HG03175 (cell line): ENCODE measurements around the gene GLIS1.

Experiments used
- ATAC-seq: cut with Tn5 transposase; IDR thresholded peaks from one replicate; pipeline ENCODE4 v1.9.1; 2021; ENCODE audit warnings: mild to moderate bottlenecking, moderate library complexity; ENCODE audit not compliant: unreplicated experiment

GLIS1 gene

GRCh38 chr1:53719469-53719868 is 19.5 kb downstream of the GLIS1 start:
- ATAC-seq: no peak

- no peak for ATAC-seq
These were observed 20.5 kb downstream of the GLIS1 start for GRCh38 chr1:53718443-53718842.

GRCh38 chr1:53717025-53717804 is 21.7 kb downstream of the GLIS1 start:
- ATAC-seq: no peak

- no peak for ATAC-seq
These were observed 22.8 kb downstream of the GLIS1 start for GRCh38 chr1:53716150-53716549.

GRCh38 chr1:53715478-53715877 is 23.5 kb downstream of the GLIS1 start:
- ATAC-seq: no peak

GRCh38 chr1:53712276-53712675 is 26.7 kb downstream of the GLIS1 start:
- ATAC-seq: no peak

- ATAC-seq: no peak
These were observed 28.4 kb downstream of the GLIS1 start for GRCh38 chr1:53710584-53710983.

- no peak for ATAC-seq
These were observed 30.3 kb downstream of the GLIS1 start for GRCh38 chr1:53708687-53709086.

GRCh38 chr1:53706356-53706755 is 32.6 kb downstream of the GLIS1 start:
- no peak for ATAC-seq

- ATAC-seq: no peak
These were observed 33.4 kb downstream of the GLIS1 start for GRCh38 chr1:53705446-53706096.

GRCh38 chr1:53704804-53705445 is 34.0 kb downstream of the GLIS1 start:
- no peak for ATAC-seq

- ATAC-seq: no peak
These were observed 34.7 kb downstream of the GLIS1 start for GRCh38 chr1:53704304-53704703.

GRCh38 chr1:53703174-53703573 is 35.8 kb downstream of the GLIS1 start:
- no peak for ATAC-seq

GRCh38 chr1:53702341-53702740 is 36.6 kb downstream of the GLIS1 start:
- ATAC-seq: no peak

- ATAC-seq: no peak
These were observed 38.2 kb downstream of the GLIS1 start for GRCh38 chr1:53700776-53701175.

- ATAC-seq: no peak
These were observed 39.0 kb downstream of the GLIS1 start for GRCh38 chr1:53699981-53700380.

GRCh38 chr1:53698384-53698980 is 40.5 kb downstream of the GLIS1 start:
- no peak for ATAC-seq

GRCh38 chr1:53697721-53698383 is 41.1 kb downstream of the GLIS1 start:
- no peak for ATAC-seq

GRCh38 chr1:53696990-53697389 is 42.0 kb downstream of the GLIS1 start:
- ATAC-seq: no peak

- ATAC-seq: no peak
These were observed 42.4 kb downstream of the GLIS1 start for GRCh38 chr1:53696571-53696970.

GRCh38 chr1:53696051-53696450 is 42.9 kb downstream of the GLIS1 start:
- no peak for ATAC-seq
